ENCODE results near the gene WDR91.

WDR91 gene

GRCh38 chr7:135217645-135218509 lies 6.6 kb upstream of the WDR91 start:
- H3K79me1 ChIP-seq (ENCODE audit: low read length) = peaks cover 3% of the 10 kb centered on the region
- H3K4ac ChIP-seq (ENCODE audit: low read depth, low read length) = no peak overlapping the region
- no peak overlapping the region for H3K18ac ChIP-seq (ENCODE audit: low read length)
- no peaks in the 10 kb centered on the region for H3K9me3 ChIP-seq (ENCODE audit: insufficient read depth, low read depth, low read length)
- no peak overlapping the region for H4K8ac ChIP-seq (ENCODE audit: low read depth, low read length)
- WGBS (ENCODE audit: extremely low coverage, insufficient coverage, insufficient read length) = no CpG with 5 or more reads among the region's 5 CpGs
- no peaks in the 10 kb centered on the region for H3K79me2 ChIP-seq (ENCODE audit: control insufficient read depth, insufficient read depth, low read length, poor library complexity)
- no peak overlapping the region for H2AK5ac ChIP-seq (ENCODE audit: low read length)
- H4K12ac ChIP-seq (ENCODE audit: low read depth, low read length) = no peak overlapping the region
- H2BK120ac ChIP-seq (ENCODE audit: insufficient read depth, low read length, poor library complexity) = no peak overlapping the region
- no peak overlapping the region for H4K91ac ChIP-seq (ENCODE audit: low read depth, low read length)
- no peaks in the 10 kb centered on the region for H3K27me3 ChIP-seq (ENCODE audit: insufficient read depth, low read length)
- no peaks in the 10 kb centered on the region for H3K36me3 ChIP-seq (ENCODE audit: control insufficient read depth in 1 of 2, insufficient read depth in 2 of 2, low read length in 2 of 2)
- no peak overlapping the region for H3K14ac ChIP-seq (ENCODE audit: low read length)
- peaks cover 6 to 8% of the 10 kb centered on the region in 2 experiments for H3K4me1 ChIP-seq (ENCODE audit: control insufficient read depth in 1 of 2, insufficient read depth in 2 of 2, low read length in 2 of 2)
- no peak overlapping the region for H3K9ac ChIP-seq (ENCODE audit: low read length)
- H2AFZ ChIP-seq (ENCODE audit: insufficient read depth, low read length, poor library complexity) = no peak overlapping the region
- no peak overlapping the region for H3K4me3 ChIP-seq (ENCODE audit: low read depth, low read length)
- no peak overlapping the region for H2BK12ac ChIP-seq (ENCODE audit: low read length)
- peak in 1 of 2 donors; percentile 61 for DNase-seq
- H3K4me2 ChIP-seq (ENCODE audit: low read length) = no peak overlapping the region
- H3K27ac ChIP-seq (ENCODE audit: low read depth, low read length) = no peak overlapping the region
- H3K23ac ChIP-seq (ENCODE audit: low read length) = no peak overlapping the region
- no peak overlapping the region for H2BK5ac ChIP-seq (ENCODE audit: low read depth, low read length, poor library complexity)

GRCh38 chr7:135215698-135216097 lies 4.4 kb upstream of the WDR91 start:
- H3K4me3 ChIP-seq (ENCODE audit: low read depth, low read length) = no peak overlapping the region
- no peaks in the 10 kb centered on the region for H3K27me3 ChIP-seq (ENCODE audit: insufficient read depth, low read length)
- no peak overlapping the region for H4K91ac ChIP-seq (ENCODE audit: low read depth, low read length)
- no peak overlapping the region for H2AK5ac ChIP-seq (ENCODE audit: low read length)
- no peak overlapping the region for H3K27ac ChIP-seq (ENCODE audit: low read depth, low read length)
- no peak overlapping the region for H3K4ac ChIP-seq (ENCODE audit: low read depth, low read length)
- H3K9me3 ChIP-seq (ENCODE audit: insufficient read depth, low read depth, low read length) = no peaks in the 10 kb centered on the region
- no peak overlapping the region for H4K8ac ChIP-seq (ENCODE audit: low read depth, low read length)
- H3K79me1 ChIP-seq (ENCODE audit: low read length) = peaks cover 12% of the 10 kb centered on the region
- H2AFZ ChIP-seq (ENCODE audit: insufficient read depth, low read length, poor library complexity) = no peak overlapping the region
- no peak overlapping the region for H3K9ac ChIP-seq (ENCODE audit: low read length)
- H4K12ac ChIP-seq (ENCODE audit: low read depth, low read length) = no peak overlapping the region
- no CpG with 5 or more reads among the region's 3 CpGs for WGBS (ENCODE audit: extremely low coverage, insufficient coverage, insufficient read length)
- no peak for DNase-seq
- H3K79me2 ChIP-seq (ENCODE audit: control insufficient read depth, insufficient read depth, low read length, poor library complexity) = peaks cover 8% of the 10 kb centered on the region
- no peak overlapping the region for H2BK5ac ChIP-seq (ENCODE audit: low read depth, low read length, poor library complexity)
- no peak overlapping the region for H2BK120ac ChIP-seq (ENCODE audit: insufficient read depth, low read length, poor library complexity)
- H3K36me3 ChIP-seq (ENCODE audit: control insufficient read depth in 1 of 2, insufficient read depth in 2 of 2, low read length in 2 of 2) = no peaks in the 10 kb centered on the region
- no peak overlapping the region for H3K4me2 ChIP-seq (ENCODE audit: low read length)
- no peak overlapping the region for H3K18ac ChIP-seq (ENCODE audit: low read length)
- H3K4me1 ChIP-seq (ENCODE audit: control insufficient read depth in 1 of 2, insufficient read depth in 2 of 2, low read length in 2 of 2) = peaks cover 8 to 9% of the 10 kb centered on the region in 2 experiments
- no peak overlapping the region for H2BK12ac ChIP-seq (ENCODE audit: low read length)
- H3K23ac ChIP-seq (ENCODE audit: low read length) = no peak overlapping the region
- no peak overlapping the region for H3K14ac ChIP-seq (ENCODE audit: low read length)

- no peak for DNase-seq
- H3K79me1 ChIP-seq (ENCODE audit: low read length) = peaks cover 12% of the 10 kb centered on the region
- no peak overlapping the region for H3K9ac ChIP-seq (ENCODE audit: low read length)
- no peak overlapping the region for H4K12ac ChIP-seq (ENCODE audit: low read depth, low read length)
- H2AK5ac ChIP-seq (ENCODE audit: low read length) = no peak overlapping the region
- H3K4ac ChIP-seq (ENCODE audit: low read depth, low read length) = no peak overlapping the region
- no peak overlapping the region for H3K27ac ChIP-seq (ENCODE audit: low read depth, low read length)
- H3K79me2 ChIP-seq (ENCODE audit: control insufficient read depth, insufficient read depth, low read length, poor library complexity) = peaks cover 8% of the 10 kb centered on the region
- H4K91ac ChIP-seq (ENCODE audit: low read depth, low read length) = no peak overlapping the region
- H3K36me3 ChIP-seq (ENCODE audit: control insufficient read depth in 1 of 2, insufficient read depth in 2 of 2, low read length in 2 of 2) = no peaks in the 10 kb centered on the region
- no peak overlapping the region for H2BK120ac ChIP-seq (ENCODE audit: insufficient read depth, low read length, poor library complexity)
- no peak overlapping the region for H3K4me2 ChIP-seq (ENCODE audit: low read length)
- H3K9me3 ChIP-seq (ENCODE audit: insufficient read depth, low read depth, low read length) = no peaks in the 10 kb centered on the region
- no peaks in the 10 kb centered on the region for H3K27me3 ChIP-seq (ENCODE audit: insufficient read depth, low read length)
- no peak overlapping the region for H2BK12ac ChIP-seq (ENCODE audit: low read length)
- WGBS (ENCODE audit: extremely low coverage, insufficient coverage, insufficient read length) = no CpG with 5 or more reads among the region's 4 CpGs
- H3K14ac ChIP-seq (ENCODE audit: low read length) = no peak overlapping the region
- no peak overlapping the region for H3K23ac ChIP-seq (ENCODE audit: low read length)
- peaks cover 12 to 14% of the 10 kb centered on the region in 2 experiments for H3K4me1 ChIP-seq (ENCODE audit: control insufficient read depth in 1 of 2, insufficient read depth in 2 of 2, low read length in 2 of 2)
- H3K18ac ChIP-seq (ENCODE audit: low read length) = no peak overlapping the region
- no peak overlapping the region for H4K8ac ChIP-seq (ENCODE audit: low read depth, low read length)
- H2BK5ac ChIP-seq (ENCODE audit: low read depth, low read length, poor library complexity) = no peak overlapping the region
- H2AFZ ChIP-seq (ENCODE audit: insufficient read depth, low read length, poor library complexity) = no peak overlapping the region
- no peak overlapping the region for H3K4me3 ChIP-seq (ENCODE audit: low read depth, low read length)
These were observed 3.9 kb upstream of the WDR91 start for GRCh38 chr7:135215180-135215579.

- no peak overlapping the region for H3K9ac ChIP-seq (ENCODE audit: low read length)
- no peaks in the 10 kb centered on the region for H3K36me3 ChIP-seq (ENCODE audit: control insufficient read depth in 1 of 2, insufficient read depth in 2 of 2, low read length in 2 of 2)
- H4K8ac ChIP-seq (ENCODE audit: low read depth, low read length) = no peak overlapping the region
- no peak overlapping the region for H2AFZ ChIP-seq (ENCODE audit: insufficient read depth, low read length, poor library complexity)
- H3K27me3 ChIP-seq (ENCODE audit: insufficient read depth, low read length) = no peaks in the 10 kb centered on the region
- no peak overlapping the region for H4K12ac ChIP-seq (ENCODE audit: low read depth, low read length)
- peaks cover 16 to 18% of the 10 kb centered on the region in 2 experiments for H3K4me1 ChIP-seq (ENCODE audit: control insufficient read depth in 1 of 2, insufficient read depth in 2 of 2, low read length in 2 of 2)
- no peak overlapping the region for H3K23ac ChIP-seq (ENCODE audit: low read length)
- H2BK5ac ChIP-seq (ENCODE audit: low read depth, low read length, poor library complexity) = no peak overlapping the region
- H3K4me2 ChIP-seq (ENCODE audit: low read length) = no peak overlapping the region
- no peak overlapping the region for H3K18ac ChIP-seq (ENCODE audit: low read length)
- H3K9me3 ChIP-seq (ENCODE audit: insufficient read depth, low read depth, low read length) = no peaks in the 10 kb centered on the region
- peak overlapping the region; percentile 82 for H2BK12ac ChIP-seq (ENCODE audit: low read length)
- H3K4me3 ChIP-seq (ENCODE audit: low read depth, low read length) = no peak overlapping the region
- H3K14ac ChIP-seq (ENCODE audit: low read length) = no peak overlapping the region
- H2AK5ac ChIP-seq (ENCODE audit: low read length) = no peak overlapping the region
- no peak overlapping the region for H3K4ac ChIP-seq (ENCODE audit: low read depth, low read length)
- no CpG with 5 or more reads among the region's 2 CpGs for WGBS (ENCODE audit: extremely low coverage, insufficient coverage, insufficient read length)
- H3K79me2 ChIP-seq (ENCODE audit: control insufficient read depth, insufficient read depth, low read length, poor library complexity) = peaks cover 8% of the 10 kb centered on the region
- H3K79me1 ChIP-seq (ENCODE audit: low read length) = peaks cover 12% of the 10 kb centered on the region
- H4K91ac ChIP-seq (ENCODE audit: low read depth, low read length) = no peak overlapping the region
- peak; percentile 22 to 62 for DNase-seq
- peak overlapping the region; percentile 19 for H3K27ac ChIP-seq (ENCODE audit: low read depth, low read length)
- peak overlapping the region; percentile 6 for H2BK120ac ChIP-seq (ENCODE audit: insufficient read depth, low read length, poor library complexity)
These were observed 2.5 kb upstream of the WDR91 start for GRCh38 chr7:135213831-135214230.

Measured in trophoblast cell (in vitro differentiated cells and primary cell).